HG02938 (cell line): Measurements from ENCODE around the gene CASP5.
"Not testable (repeated sequence)": the region's sequence is repeated elsewhere in the genome, so short reads cannot be mapped to it uniquely, and the experiment has no call there.

ENCODE experiments used
- ATAC-seq: cut with Tn5 transposase; IDR thresholded peaks from one replicate; pipeline ENCODE4 v1.9.1; 2021; ENCODE audit warnings: mild to moderate bottlenecking, moderate library complexity; ENCODE audit not compliant: unreplicated experiment

The CASP5 gene

GRCh38 chr11:105033781-105034180 lies 10.8 kb upstream of the CASP5 start:
- no peak for ATAC-seq

- ATAC-seq: no peak
Measured at GRCh38 chr11:105033343-105033742, 10.4 kb upstream of the CASP5 start.

GRCh38 chr11:105032495-105032894 lies 9.5 kb upstream of the CASP5 start:
- ATAC-seq: no peak

GRCh38 chr11:105027678-105028077 lies 4.7 kb upstream of the CASP5 start:
- no peak for ATAC-seq

- no peak for ATAC-seq
Measured at GRCh38 chr11:105024394-105024793, 1.4 kb upstream of the CASP5 start.

GRCh38 chr11:105022527-105022926 lies 441 bp downstream of the CASP5 start:
- no peak for ATAC-seq

- ATAC-seq: no peak
Measured at GRCh38 chr11:105007463-105007862, 15.5 kb downstream of the CASP5 start.

- no peak for ATAC-seq
Measured at GRCh38 chr11:105005451-105005845, 17.5 kb downstream of the CASP5 start.

- ATAC-seq: no peak
Measured at GRCh38 chr11:105004021-105004420, 18.9 kb downstream of the CASP5 start.

- no peak for ATAC-seq
Measured at GRCh38 chr11:105003151-105003550, 19.8 kb downstream of the CASP5 start.

GRCh38 chr11:105000797-105001196 lies 22.2 kb downstream of the CASP5 start:
- peak; percentile 93 for ATAC-seq

- no peak for ATAC-seq
Measured at GRCh38 chr11:105000167-105000566, 22.8 kb downstream of the CASP5 start.

GRCh38 chr11:104999721-105000120 lies 23.2 kb downstream of the CASP5 start:
- ATAC-seq: no peak

GRCh38 chr11:104997288-104997687 lies 25.7 kb downstream of the CASP5 start:
- no peak for ATAC-seq

- no peak for ATAC-seq
Measured at GRCh38 chr11:104995001-104995408, 28.0 kb downstream of the CASP5 start.

- no peak for ATAC-seq
Measured at GRCh38 chr11:104992781-104993180, 30.2 kb downstream of the CASP5 start.

GRCh38 chr11:104991994-104992393 lies 31.0 kb downstream of the CASP5 start:
- ATAC-seq: no peak

GRCh38 chr11:104984808-104985207 lies 38.2 kb downstream of the CASP5 start:
- no peak for ATAC-seq

- ATAC-seq: no peak
Measured at GRCh38 chr11:104979839-104980238, 43.1 kb downstream of the CASP5 start.

- ATAC-seq: no peak
Measured at GRCh38 chr11:104973616-104974015, 49.4 kb downstream of the CASP5 start.

- not testable (repeated sequence) for ATAC-seq
Measured at GRCh38 chr11:104972924-104973323, 50.0 kb downstream of the CASP5 start.

GRCh38 chr11:104970756-104971155 lies 52.2 kb downstream of the CASP5 start:
- ATAC-seq: no peak

- ATAC-seq: no peak
Measured at GRCh38 chr11:104968856-104969776, 53.9 kb downstream of the CASP5 start.
